Peyer's patch (tissue), 4 donors: Measurements from ENCODE around the gene C8B.

Experiments
- CTCF ChIP-seq, 6 experiments: fragments of 450-650 bp in 4 of 6; fragments of 200-600 bp in 2 of 6; sonication (generic) in 1 of 6; IDR thresholded peaks; one replicate each; pipeline ENCODE4 v1.5.1; 2017 to 2019; ENCODE audit warnings: antibody characterized with exemption in 6 of 6, mild to moderate bottlenecking in 3 of 6, moderate library complexity in 1 of 6
- POLR2A ChIP-seq, 2 donors: fragments of 450-650 bp; IDR thresholded peaks; one replicate each; pipeline ENCODE4 v1.5.1; 2017; ENCODE audit warnings: antibody characterized with exemption in 2 of 2, mild to moderate bottlenecking in 2 of 2, moderate library complexity in 2 of 2

GRCh38 chr1:56881417-56881816, 84.4 kb downstream of the C8B start:
- TF ChIP-seq CTCF (IDR thresholded peaks at IDR 0.05) (no peak), POLR2A (IDR thresholded peaks at IDR 0.05) (no peak)
